Fibroblast of lung (primary cell): ENCODE measurements around the gene R3HDM4. TPM values are rescaled to one million over a fixed set of nuclear protein-coding genes. Genes with fewer than 3 reads are reported as not detected.
"Not testable (repeated sequence)": the region's sequence is repeated elsewhere in the genome, so short reads cannot be mapped to it uniquely, and the experiment has no call there.

Experiments
- DNase-seq, 2 donors: peaks; one replicate each; pipeline versions ENCODE4 v3.0.0 to v3.0.0-alpha.2; 2010; ENCODE audit warnings: low read depth in 2 of 2
- H2AFZ ChIP-seq: 2 replicates; pipeline ENCODE4 v1.5.1; 2012; ENCODE audit warnings: low read length, control low read depth, inconsistent platforms
- H3K27ac ChIP-seq: 2 replicates; pipeline ENCODE4 v1.5.1; 2011; ENCODE audit warnings: low read length, control low read depth; ENCODE audit not compliant: insufficient read depth
- H3K27me3 ChIP-seq: 2 replicates; pipeline ENCODE4 v1.5.1; 2011; ENCODE audit warnings: mild to moderate bottlenecking, low read length; ENCODE audit not compliant: control insufficient read depth, insufficient read depth
- H3K36me3 ChIP-seq: 2 replicates; pipeline ENCODE4 v1.5.1; 2011; ENCODE audit warnings: low read length; ENCODE audit not compliant: control insufficient read depth, insufficient read depth
- H3K4me1 ChIP-seq: 2 replicates; pipeline ENCODE4 v1.5.1; 2011; ENCODE audit warnings: low read length; ENCODE audit not compliant: control insufficient read depth, insufficient read depth; ENCODE audit errors: extremely low read depth
- H3K4me2 ChIP-seq: 2 replicates; pipeline ENCODE4 v1.5.1; 2011; ENCODE audit warnings: low read length, control low read depth; ENCODE audit not compliant: insufficient read depth; ENCODE audit errors: extremely low read depth
- H3K4me3 ChIP-seq, 4 experiments: fragments of 200-600 bp in 1 of 4; sonication (generic) in 1 of 4; replicated peaks in 1 of 4; 2 replicates each; pipeline ENCODE4 v1.5.1; 2011 to 2016; ENCODE audit warnings: low read length in 4 of 4, low read depth in 3 of 4, mild to moderate bottlenecking in 3 of 4, control low read depth in 2 of 4, inconsistent platforms in 1 of 4, mixed read lengths in 1 of 4; ENCODE audit not compliant: insufficient read depth in 1 of 4; ENCODE audit errors: control extremely low read depth in 1 of 4
- H3K79me2 ChIP-seq: 2 replicates; pipeline ENCODE4 v1.5.1; 2012; ENCODE audit warnings: mild to moderate bottlenecking, low read length, inconsistent platforms; ENCODE audit not compliant: control insufficient read depth, insufficient read depth
- H3K9ac ChIP-seq: 2 replicates; pipeline ENCODE4 v1.5.1; 2011; ENCODE audit warnings: mild to moderate bottlenecking, low read length, control low read depth; ENCODE audit not compliant: insufficient read depth
- H3K9me3 ChIP-seq: 2 replicates; pipeline ENCODE4 v1.5.1; 2012; ENCODE audit warnings: low read depth, low read length; ENCODE audit not compliant: control insufficient read depth, insufficient read depth
- H4K20me1 ChIP-seq: 2 replicates; pipeline ENCODE4 v1.5.1; 2011; ENCODE audit warnings: low read length; ENCODE audit not compliant: control insufficient read depth, insufficient read depth; ENCODE audit errors: extremely low read depth
- EZH2 ChIP-seq: IDR thresholded peaks from 2 replicates; pipeline ENCODE4 v1.5.1; 2012; ENCODE audit warnings: low read length, control low read depth, mild to moderate bottlenecking; ENCODE audit errors: missing control alignments
- polyA plus RNA-seq, 2 donors: library from polyadenylated mRNA; depleted of rRNA in 1 of 2; stranded (reverse) in 1 of 2; unstranded in 1 of 2; fragments of >200 nt; gene quantifications; 2 replicates each; pipeline ENCODE4 v1.2.1, GENCODE V29; 2011 to 2012; ENCODE audit warnings: missing spikeins in 1 of 2
- total RNA-seq: library from RNA; depleted of rRNA; stranded (reverse); fragments of >200 nt; gene quantifications from 2 replicates; pipeline ENCODE4 v1.2.1, GENCODE V29; 2014
- TF ChIP-seq, protein P1 (sequence below), 2 donors: IDR thresholded peaks in 1 of 2; conservative IDR thresholded peaks in 1 of 2; 1 replicate in 1 of 2; 2 replicates in 1 of 2; pipeline ENCODE4 v1.5.1; 2011 to 2012; ENCODE audit warnings: low read length in 2 of 2, control low read depth in 1 of 2, inconsistent platforms in 1 of 2, low read depth in 1 of 2, mild to moderate bottlenecking in 1 of 2

The R3HDM4 gene
- total and polyA plus RNA-seq, 2 donors (not counting 1 experiment from before 2014, with no cell fraction given), result 13.2 to 25.5 TPM

DNA sequence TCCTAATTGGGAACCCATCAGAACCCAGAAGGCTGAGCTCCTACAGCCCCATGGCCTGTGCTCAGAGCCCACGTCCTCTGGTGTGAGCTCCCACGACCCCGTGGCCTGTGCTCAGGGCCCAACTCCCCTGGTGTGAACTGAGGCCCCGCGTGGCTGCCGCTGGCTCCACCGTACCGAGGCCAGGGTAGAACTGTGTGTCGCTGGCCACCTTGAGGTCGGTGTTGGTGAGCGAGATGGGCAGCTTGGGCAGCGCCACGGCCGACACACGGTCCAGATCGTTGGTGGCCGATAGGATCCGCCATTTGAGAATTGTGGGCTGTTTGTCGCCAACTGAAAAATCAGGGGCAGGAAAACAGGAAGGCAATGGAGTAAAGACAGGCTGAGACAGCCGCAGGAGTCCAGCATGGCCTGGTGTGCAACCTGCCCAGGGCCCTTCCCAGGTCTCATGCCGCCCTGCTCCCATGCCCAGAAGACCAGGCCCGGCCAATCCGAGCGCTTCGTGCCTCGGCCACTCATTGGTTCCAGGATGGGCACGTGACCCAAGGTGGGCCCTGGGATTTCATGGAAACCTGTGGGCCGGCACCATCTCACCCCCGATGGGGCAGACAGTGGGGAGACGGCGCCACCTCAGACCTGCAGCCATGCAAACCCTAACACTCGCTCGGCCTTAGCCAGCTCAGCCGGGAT is 31.5 kb downstream of the R3HDM4 start:
- Histone ChIP-seq H2AFZ (no peak overlapping the region), H3K9ac (no peak overlapping the region), H4K20me1 (no peaks in the 10 kb centered on the region), H3K36me3 (peaks cover 46% of the 10 kb centered on the region), H3K4me2 (no peak overlapping the region), H3K27ac (no peak overlapping the region), H3K4me3 (no peak overlapping the region), H3K27me3 (no peaks in the 10 kb centered on the region), H3K4me1 (no peaks in the 10 kb centered on the region), H3K9me3 (no peaks in the 10 kb centered on the region), H3K79me2 (no peaks in the 10 kb centered on the region)
- TF ChIP-seq, protein P1, sequence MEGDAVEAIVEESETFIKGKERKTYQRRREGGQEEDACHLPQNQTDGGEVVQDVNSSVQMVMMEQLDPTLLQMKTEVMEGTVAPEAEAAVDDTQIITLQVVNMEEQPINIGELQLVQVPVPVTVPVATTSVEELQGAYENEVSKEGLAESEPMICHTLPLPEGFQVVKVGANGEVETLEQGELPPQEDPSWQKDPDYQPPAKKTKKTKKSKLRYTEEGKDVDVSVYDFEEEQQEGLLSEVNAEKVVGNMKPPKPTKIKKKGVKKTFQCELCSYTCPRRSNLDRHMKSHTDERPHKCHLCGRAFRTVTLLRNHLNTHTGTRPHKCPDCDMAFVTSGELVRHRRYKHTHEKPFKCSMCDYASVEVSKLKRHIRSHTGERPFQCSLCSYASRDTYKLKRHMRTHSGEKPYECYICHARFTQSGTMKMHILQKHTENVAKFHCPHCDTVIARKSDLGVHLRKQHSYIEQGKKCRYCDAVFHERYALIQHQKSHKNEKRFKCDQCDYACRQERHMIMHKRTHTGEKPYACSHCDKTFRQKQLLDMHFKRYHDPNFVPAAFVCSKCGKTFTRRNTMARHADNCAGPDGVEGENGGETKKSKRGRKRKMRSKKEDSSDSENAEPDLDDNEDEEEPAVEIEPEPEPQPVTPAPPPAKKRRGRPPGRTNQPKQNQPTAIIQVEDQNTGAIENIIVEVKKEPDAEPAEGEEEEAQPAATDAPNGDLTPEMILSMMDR (conservative IDR thresholded peaks at IDR 0.05 in 1 of 2, IDR thresholded peaks at IDR 0.05 in 1 of 2; ENCODE audit: low read depth in 1 of 2, low read length in 2 of 2), result no peak
- no peak for TF ChIP-seq EZH2
- DNase-seq, result no peak

DNA sequence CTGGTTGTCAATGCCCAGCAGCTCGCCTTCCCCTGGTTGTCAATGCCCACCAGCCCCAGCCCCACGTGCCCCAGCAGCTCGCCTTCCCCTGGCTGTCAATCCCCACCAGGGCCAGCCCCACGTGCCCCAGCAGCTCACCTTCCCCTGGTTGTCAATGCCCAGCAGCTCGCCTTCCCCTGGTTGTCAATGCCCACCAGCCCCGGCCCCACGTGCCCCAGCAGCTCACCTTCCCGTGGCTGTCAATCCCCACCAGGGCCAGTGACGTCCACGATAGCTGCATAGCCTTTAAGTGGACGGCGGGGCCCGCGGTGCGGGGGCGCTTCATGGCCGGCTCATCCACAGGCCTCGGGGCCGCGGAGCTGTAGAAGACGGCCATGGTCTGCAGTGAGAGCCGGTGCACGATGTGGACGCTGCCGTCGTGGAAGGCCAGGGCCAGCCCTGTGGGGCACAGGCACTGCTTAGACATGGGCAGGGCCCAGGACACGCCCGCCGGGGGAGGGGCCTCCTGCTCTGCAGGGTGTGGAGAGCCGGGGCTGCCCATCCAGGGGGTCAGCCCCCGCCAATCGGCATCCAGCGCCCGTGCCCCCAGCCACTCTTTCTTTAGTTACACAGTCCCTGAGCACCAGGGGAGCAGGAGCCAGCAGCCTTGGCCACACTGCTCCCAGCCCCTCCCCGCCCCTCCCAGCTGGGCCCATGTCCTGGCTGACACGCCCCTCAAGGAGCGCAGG is 33.1 kb downstream of the R3HDM4 start:
- TF ChIP-seq, protein P1 (conservative IDR thresholded peaks at IDR 0.05 in 1 of 2, IDR thresholded peaks at IDR 0.05 in 1 of 2; ENCODE audit: low read depth in 1 of 2, low read length in 2 of 2), result no peak
- no peak for TF ChIP-seq EZH2
- Histone ChIP-seq H3K27ac (no peak overlapping the region), H3K27me3 (no peaks in the 10 kb centered on the region), H4K20me1 (no peaks in the 10 kb centered on the region), H3K4me2 (no peak overlapping the region), H3K9ac (no peak overlapping the region), H3K4me1 (no peaks in the 10 kb centered on the region), H3K79me2 (no peaks in the 10 kb centered on the region), H3K4me3 (no peak overlapping the region), H3K36me3 (peaks cover 40% of the 10 kb centered on the region), H2AFZ (no peak overlapping the region), H3K9me3 (no peaks in the 10 kb centered on the region)
- DNase-seq, result no peak

DNA sequence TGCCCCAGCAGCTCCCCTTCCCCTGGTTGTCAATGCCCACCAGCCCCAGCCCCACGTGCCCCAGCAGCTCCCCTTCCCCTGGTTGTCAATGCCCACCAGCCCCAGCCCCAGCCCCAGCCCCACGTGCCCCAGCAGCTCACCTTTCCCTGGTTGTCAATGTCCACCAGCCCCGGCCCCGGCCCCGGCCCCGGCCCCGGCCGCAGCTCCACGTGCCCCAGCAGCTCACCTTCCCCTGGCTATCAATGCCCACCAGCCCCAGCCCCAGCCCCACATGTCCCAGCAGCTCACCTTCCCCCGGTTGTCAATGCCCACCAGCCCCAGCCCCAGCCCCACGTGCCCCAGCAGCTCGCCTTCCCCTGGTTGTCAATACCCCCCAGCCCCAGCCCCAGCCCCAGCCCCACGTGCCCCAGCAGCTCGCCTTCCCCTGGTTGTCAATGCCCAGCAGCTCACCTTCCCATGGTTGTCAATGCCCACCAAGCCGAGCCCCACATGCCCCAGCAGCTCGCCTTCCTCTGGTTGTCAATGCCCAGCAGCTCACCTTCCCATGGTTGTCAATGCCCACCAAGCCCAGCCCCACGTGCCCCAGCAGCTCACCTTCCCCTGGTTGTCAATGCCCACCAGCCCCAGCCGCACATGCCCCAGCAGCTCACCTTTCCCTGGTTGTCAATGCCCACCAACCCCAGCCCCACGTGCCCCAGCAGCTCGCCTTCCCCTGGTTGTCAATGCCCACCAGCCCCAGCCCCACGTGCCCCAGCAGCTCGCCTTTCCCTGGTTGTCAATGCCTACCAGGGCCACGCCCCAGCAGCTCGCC is 34.1 kb downstream of the R3HDM4 start:
- not testable (repeated sequence) for H3K27me3 ChIP-seq, H4K20me1 ChIP-seq, H3K27ac ChIP-seq, H3K79me2 ChIP-seq, H2AFZ ChIP-seq, H3K9ac ChIP-seq, H3K9me3 ChIP-seq, H3K4me1 ChIP-seq, H3K4me2 ChIP-seq, DNase-seq, H3K4me3 ChIP-seq
- peaks cover 42% of the 10 kb centered on the region for H3K36me3 ChIP-seq

DNA sequence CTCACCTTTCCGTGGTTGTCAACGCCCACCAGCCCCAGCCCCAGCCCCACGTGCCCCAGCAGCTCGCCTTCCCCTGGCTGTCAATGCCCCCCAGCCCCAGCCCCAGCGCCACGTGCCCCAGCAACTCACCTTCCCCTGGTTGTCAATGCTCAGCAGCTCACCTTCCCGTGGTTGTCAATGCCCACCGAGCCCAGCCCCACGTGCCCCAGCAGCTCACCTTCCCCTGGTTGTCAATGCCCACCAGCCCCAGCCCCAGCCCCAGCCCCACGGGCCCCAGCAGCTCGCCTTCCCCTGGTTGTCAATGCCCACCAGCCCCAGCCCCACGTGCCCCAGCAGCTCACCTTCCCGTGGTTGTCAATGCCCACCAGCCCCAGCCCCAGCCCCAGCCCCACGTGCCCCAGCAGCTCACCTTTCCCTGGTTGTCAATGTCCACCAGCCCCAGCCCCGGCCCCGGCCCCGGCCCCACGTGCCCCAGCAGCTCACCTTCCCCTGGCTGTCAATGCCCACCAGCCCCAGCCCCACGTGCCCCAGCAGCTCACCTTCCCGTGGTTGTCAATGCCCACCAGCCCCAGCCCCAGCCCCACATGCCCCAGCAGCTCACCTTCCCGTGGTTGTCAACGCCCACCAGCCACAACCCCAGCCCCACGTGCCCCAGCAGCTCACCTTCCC is 34.9 kb downstream of the R3HDM4 start:
- not testable (repeated sequence) for H3K4me1 ChIP-seq, H3K4me2 ChIP-seq, H3K9ac ChIP-seq, H3K27ac ChIP-seq, H4K20me1 ChIP-seq, H3K9me3 ChIP-seq, H3K79me2 ChIP-seq, H3K27me3 ChIP-seq, DNase-seq, H2AFZ ChIP-seq, H3K4me3 ChIP-seq
- peaks cover 42% of the 10 kb centered on the region for H3K36me3 ChIP-seq
